ENCODE data around the gene DLL1.

The DLL1 gene

DNA sequence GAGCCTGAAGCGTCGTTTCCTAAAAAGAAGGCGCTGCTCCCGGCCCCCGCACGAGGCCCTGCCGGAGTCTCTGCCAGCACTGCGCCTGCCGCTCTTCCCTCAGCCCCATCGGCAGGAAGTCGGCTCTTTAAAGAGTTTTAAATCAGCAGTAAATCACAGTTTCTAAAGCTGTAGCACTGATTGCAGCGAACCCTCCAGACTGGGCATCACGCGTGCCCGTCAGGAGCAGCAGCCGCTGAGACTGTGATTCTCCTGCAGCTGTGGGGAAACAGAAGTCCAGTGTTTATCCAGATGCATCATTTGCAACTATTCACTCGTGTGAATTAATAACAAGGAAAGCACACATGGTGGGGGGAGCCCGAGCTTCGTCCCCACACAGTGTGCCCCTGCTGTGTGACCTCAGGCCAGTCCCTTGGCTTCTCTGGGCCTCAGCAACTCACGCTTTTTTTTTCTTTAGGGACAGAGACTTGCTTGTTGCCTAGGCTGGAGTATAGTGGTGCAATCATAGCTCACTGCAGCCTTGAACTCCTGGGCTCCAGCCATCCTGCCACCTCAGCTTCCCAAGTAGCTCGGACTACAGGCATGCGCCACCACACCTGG is 28.3 kb downstream of the DLL1 start:
- H2BK5ac ChIP-seq (ENCODE audit: low read depth, low read length, poor library complexity) = no peak overlapping the region
- H3K4me1 ChIP-seq (ENCODE audit: control insufficient read depth in 1 of 2, insufficient read depth in 2 of 2, low read length in 2 of 2) = no peaks in the 10 kb centered on the region
- no peak overlapping the region for H3K14ac ChIP-seq (ENCODE audit: low read length)
- no peak overlapping the region for H3K23ac ChIP-seq (ENCODE audit: low read length)
- no peak overlapping the region for H4K12ac ChIP-seq (ENCODE audit: low read depth, low read length)
- peaks cover 3% of the 10 kb centered on the region for H3K9me3 ChIP-seq (ENCODE audit: insufficient read depth, low read depth, low read length)
- H2BK120ac ChIP-seq (ENCODE audit: insufficient read depth, low read length, poor library complexity) = no peak overlapping the region
- no peak for DNase-seq
- H4K91ac ChIP-seq (ENCODE audit: low read depth, low read length) = no peak overlapping the region
- H2AK5ac ChIP-seq (ENCODE audit: low read length) = no peak overlapping the region
- H3K4me3 ChIP-seq (ENCODE audit: low read depth, low read length) = no peak overlapping the region
- H3K27me3 ChIP-seq (ENCODE audit: insufficient read depth, low read length) = no peaks in the 10 kb centered on the region
- no peak overlapping the region for H3K4ac ChIP-seq (ENCODE audit: low read depth, low read length)
- H3K4me2 ChIP-seq (ENCODE audit: low read length) = no peak overlapping the region
- H3K36me3 ChIP-seq (ENCODE audit: control insufficient read depth in 1 of 2, insufficient read depth in 2 of 2, low read length in 2 of 2) = no peaks in the 10 kb centered on the region
- no peaks in the 10 kb centered on the region for H3K79me2 ChIP-seq (ENCODE audit: control insufficient read depth, insufficient read depth, low read length, poor library complexity)
- no peak overlapping the region for H3K9ac ChIP-seq (ENCODE audit: low read length)
- H2BK12ac ChIP-seq (ENCODE audit: low read length) = no peak overlapping the region
- no peak overlapping the region for H4K8ac ChIP-seq (ENCODE audit: low read depth, low read length)
- no peak overlapping the region for H2AFZ ChIP-seq (ENCODE audit: insufficient read depth, low read length, poor library complexity)
- no peaks in the 10 kb centered on the region for H3K79me1 ChIP-seq (ENCODE audit: low read length)
- WGBS (ENCODE audit: extremely low coverage, insufficient coverage, insufficient read length) = no CpG with 5 or more reads among the region's 22 CpGs
- H3K18ac ChIP-seq (ENCODE audit: low read length) = no peak overlapping the region
- H3K27ac ChIP-seq (ENCODE audit: low read depth, low read length) = no peak overlapping the region

DNA sequence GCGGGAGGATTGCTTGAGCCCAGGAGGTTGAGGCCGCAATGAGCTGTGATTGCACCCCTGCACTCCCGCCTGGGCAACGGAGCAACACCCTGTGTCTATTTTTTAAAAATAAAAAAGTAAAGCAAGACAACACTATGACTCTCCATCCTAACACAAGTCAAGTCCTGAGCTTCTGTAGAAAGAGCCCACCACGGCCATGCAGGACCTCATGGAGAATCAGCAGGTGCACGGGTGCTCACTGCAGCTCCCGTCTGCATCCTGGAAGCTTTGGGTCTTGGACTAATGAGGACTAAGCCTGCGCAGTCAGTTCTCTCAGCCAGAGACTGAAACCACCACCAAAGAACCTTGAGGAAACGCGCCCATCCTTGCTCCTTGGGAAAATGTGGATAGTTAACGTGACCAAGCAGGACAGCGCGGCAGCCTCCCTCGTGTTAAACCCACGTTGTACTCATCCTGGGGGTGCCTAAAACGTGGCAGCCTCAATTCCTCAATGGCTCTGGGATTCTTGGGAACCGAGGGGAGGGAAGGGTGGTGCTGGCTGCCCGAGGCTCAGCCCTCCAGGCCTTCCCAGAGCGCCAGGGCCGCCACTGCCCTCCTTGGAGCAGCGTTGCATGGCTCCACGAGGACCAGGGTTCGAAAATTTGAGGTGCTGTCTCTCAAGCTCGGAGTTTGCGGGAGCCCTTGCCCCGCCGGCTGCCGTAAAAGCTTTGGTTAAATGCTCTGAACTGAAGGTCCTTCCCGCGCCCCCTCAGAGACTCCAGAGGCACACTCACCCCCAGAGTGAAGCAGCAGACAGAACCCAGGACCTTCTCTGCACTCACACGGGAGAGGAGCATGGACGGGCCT is 29.0 kb downstream of the DLL1 start:
- no peak overlapping the region for H3K27ac ChIP-seq (ENCODE audit: low read depth, low read length)
- no peak for DNase-seq
- no peak overlapping the region for H3K9ac ChIP-seq (ENCODE audit: low read length)
- H2BK120ac ChIP-seq (ENCODE audit: insufficient read depth, low read length, poor library complexity) = no peak overlapping the region
- no peak overlapping the region for H2BK5ac ChIP-seq (ENCODE audit: low read depth, low read length, poor library complexity)
- H4K8ac ChIP-seq (ENCODE audit: low read depth, low read length) = no peak overlapping the region
- no peak overlapping the region for H4K91ac ChIP-seq (ENCODE audit: low read depth, low read length)
- WGBS (ENCODE audit: extremely low coverage, insufficient coverage, insufficient read length) = no CpG with 5 or more reads among the region's 32 CpGs
- no peak overlapping the region for H3K4ac ChIP-seq (ENCODE audit: low read depth, low read length)
- H3K36me3 ChIP-seq (ENCODE audit: control insufficient read depth in 1 of 2, insufficient read depth in 2 of 2, low read length in 2 of 2) = no peaks in the 10 kb centered on the region
- H3K9me3 ChIP-seq (ENCODE audit: insufficient read depth, low read depth, low read length) = peaks cover 3% of the 10 kb centered on the region
- H3K23ac ChIP-seq (ENCODE audit: low read length) = no peak overlapping the region
- H3K4me1 ChIP-seq (ENCODE audit: control insufficient read depth in 1 of 2, insufficient read depth in 2 of 2, low read length in 2 of 2) = no peaks in the 10 kb centered on the region
- H3K14ac ChIP-seq (ENCODE audit: low read length) = no peak overlapping the region
- H3K4me2 ChIP-seq (ENCODE audit: low read length) = no peak overlapping the region
- no peaks in the 10 kb centered on the region for H3K27me3 ChIP-seq (ENCODE audit: insufficient read depth, low read length)
- H3K79me1 ChIP-seq (ENCODE audit: low read length) = no peaks in the 10 kb centered on the region
- no peak overlapping the region for H3K4me3 ChIP-seq (ENCODE audit: low read depth, low read length)
- no peak overlapping the region for H3K18ac ChIP-seq (ENCODE audit: low read length)
- no peak overlapping the region for H2AK5ac ChIP-seq (ENCODE audit: low read length)
- H3K79me2 ChIP-seq (ENCODE audit: control insufficient read depth, insufficient read depth, low read length, poor library complexity) = no peaks in the 10 kb centered on the region
- no peak overlapping the region for H4K12ac ChIP-seq (ENCODE audit: low read depth, low read length)
- no peak overlapping the region for H2BK12ac ChIP-seq (ENCODE audit: low read length)
- H2AFZ ChIP-seq (ENCODE audit: insufficient read depth, low read length, poor library complexity) = no peak overlapping the region

DNA sequence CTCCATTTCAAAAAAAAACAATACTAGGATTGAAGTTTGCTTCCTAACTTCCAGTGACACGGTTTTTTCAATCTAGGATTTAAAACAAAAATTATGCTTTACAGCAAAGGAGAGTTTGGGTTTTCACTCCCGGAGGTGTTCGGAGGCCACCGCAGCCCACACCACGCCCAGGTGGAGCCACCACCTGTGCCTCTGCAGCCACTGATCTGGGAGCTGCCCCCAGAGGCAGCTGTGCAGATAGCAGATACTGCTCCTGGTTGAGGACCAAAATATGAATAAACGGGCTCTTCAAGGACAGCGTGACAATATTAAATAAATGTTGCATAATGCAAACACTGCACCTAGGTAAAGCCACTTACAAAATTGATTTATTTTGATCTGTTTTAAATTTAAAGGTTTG is 30.2 kb downstream of the DLL1 start:
- no peak overlapping the region for H3K18ac ChIP-seq (ENCODE audit: low read length)
- DNase-seq = peak in 1 of 2 donors; percentile 41
- H2BK12ac ChIP-seq (ENCODE audit: low read length) = no peak overlapping the region
- H4K12ac ChIP-seq (ENCODE audit: low read depth, low read length) = no peak overlapping the region
- H3K4me2 ChIP-seq (ENCODE audit: low read length) = no peak overlapping the region
- H3K79me2 ChIP-seq (ENCODE audit: control insufficient read depth, insufficient read depth, low read length, poor library complexity) = no peaks in the 10 kb centered on the region
- no peak overlapping the region for H2AK5ac ChIP-seq (ENCODE audit: low read length)
- H2BK120ac ChIP-seq (ENCODE audit: insufficient read depth, low read length, poor library complexity) = no peak overlapping the region
- peaks cover 3% of the 10 kb centered on the region for H3K9me3 ChIP-seq (ENCODE audit: insufficient read depth, low read depth, low read length)
- no peak overlapping the region for H3K9ac ChIP-seq (ENCODE audit: low read length)
- no peak overlapping the region for H4K91ac ChIP-seq (ENCODE audit: low read depth, low read length)
- no peaks in the 10 kb centered on the region for H3K79me1 ChIP-seq (ENCODE audit: low read length)
- H3K23ac ChIP-seq (ENCODE audit: low read length) = no peak overlapping the region
- H3K4me3 ChIP-seq (ENCODE audit: low read depth, low read length) = no peak overlapping the region
- no peak overlapping the region for H3K14ac ChIP-seq (ENCODE audit: low read length)
- no peak overlapping the region for H2BK5ac ChIP-seq (ENCODE audit: low read depth, low read length, poor library complexity)
- no CpG with 5 or more reads among the region's 7 CpGs for WGBS (ENCODE audit: extremely low coverage, insufficient coverage, insufficient read length)
- no peak overlapping the region for H3K27ac ChIP-seq (ENCODE audit: low read depth, low read length)
- no peak overlapping the region for H4K8ac ChIP-seq (ENCODE audit: low read depth, low read length)
- H3K4ac ChIP-seq (ENCODE audit: low read depth, low read length) = no peak overlapping the region
- no peaks in the 10 kb centered on the region for H3K36me3 ChIP-seq (ENCODE audit: control insufficient read depth in 1 of 2, insufficient read depth in 2 of 2, low read length in 2 of 2)
- H2AFZ ChIP-seq (ENCODE audit: insufficient read depth, low read length, poor library complexity) = no peak overlapping the region
- no peaks in the 10 kb centered on the region for H3K27me3 ChIP-seq (ENCODE audit: insufficient read depth, low read length)
- no peaks in the 10 kb centered on the region for H3K4me1 ChIP-seq (ENCODE audit: control insufficient read depth in 1 of 2, insufficient read depth in 2 of 2, low read length in 2 of 2)

DNA sequence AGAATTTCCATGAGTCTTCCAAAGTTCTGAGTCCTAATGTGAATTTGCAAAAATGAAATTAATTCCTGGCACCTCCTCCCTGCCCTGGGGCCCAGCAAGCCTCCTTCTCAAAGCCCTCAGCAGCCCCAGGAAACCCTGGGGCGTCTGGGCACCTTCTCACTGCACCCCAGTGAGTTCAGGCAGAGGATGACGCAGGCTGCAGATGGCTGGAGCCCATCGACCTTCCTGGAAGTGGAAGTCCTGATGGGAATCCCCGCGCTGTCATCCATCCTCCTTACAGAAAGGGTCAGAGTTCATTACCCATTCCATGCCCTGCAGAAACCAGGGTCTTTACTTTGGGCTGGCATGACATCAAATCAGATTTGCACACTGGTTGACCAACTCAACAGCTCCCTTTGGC is 31.6 kb downstream of the DLL1 start:
- Histone ChIP-seq H3K4me3 (ENCODE audit: low read depth, low read length) (no peak overlapping the region), H3K23ac (ENCODE audit: low read length) (no peak overlapping the region), H3K4me2 (ENCODE audit: low read length) (no peak overlapping the region), H2AFZ (ENCODE audit: insufficient read depth, low read length, poor library complexity) (no peak overlapping the region), H3K36me3 (ENCODE audit: control insufficient read depth in 1 of 2, insufficient read depth in 2 of 2, low read length in 2 of 2) (no peaks in the 10 kb centered on the region), H3K79me1 (ENCODE audit: low read length) (no peaks in the 10 kb centered on the region), H3K14ac (ENCODE audit: low read length) (no peak overlapping the region), H3K27ac (ENCODE audit: low read depth, low read length) (no peak overlapping the region), H4K91ac (ENCODE audit: low read depth, low read length) (no peak overlapping the region), H2BK120ac (ENCODE audit: insufficient read depth, low read length, poor library complexity) (no peak overlapping the region), H3K4me1 (ENCODE audit: control insufficient read depth in 1 of 2, insufficient read depth in 2 of 2, low read length in 2 of 2) (no peaks in the 10 kb centered on the region), H3K9me3 (ENCODE audit: insufficient read depth, low read depth, low read length) (peaks cover 3% of the 10 kb centered on the region), H2BK12ac (ENCODE audit: low read length) (no peak overlapping the region), H4K12ac (ENCODE audit: low read depth, low read length) (no peak overlapping the region), H3K4ac (ENCODE audit: low read depth, low read length) (no peak overlapping the region), H3K79me2 (ENCODE audit: control insufficient read depth, insufficient read depth, low read length, poor library complexity) (no peaks in the 10 kb centered on the region), H3K9ac (ENCODE audit: low read length) (no peak overlapping the region), H4K8ac (ENCODE audit: low read depth, low read length) (no peak overlapping the region), H3K18ac (ENCODE audit: low read length) (no peak overlapping the region), H2BK5ac (ENCODE audit: low read depth, low read length, poor library complexity) (no peak overlapping the region), H3K27me3 (ENCODE audit: insufficient read depth, low read length) (no peaks in the 10 kb centered on the region), H2AK5ac (ENCODE audit: low read length) (no peak overlapping the region)
- no CpG with 5 or more reads among the region's 5 CpGs for WGBS (ENCODE audit: extremely low coverage, insufficient coverage, insufficient read length)
- no peak for DNase-seq
